Measurements from ENCODE around the gene CPLX3.

DNA sequence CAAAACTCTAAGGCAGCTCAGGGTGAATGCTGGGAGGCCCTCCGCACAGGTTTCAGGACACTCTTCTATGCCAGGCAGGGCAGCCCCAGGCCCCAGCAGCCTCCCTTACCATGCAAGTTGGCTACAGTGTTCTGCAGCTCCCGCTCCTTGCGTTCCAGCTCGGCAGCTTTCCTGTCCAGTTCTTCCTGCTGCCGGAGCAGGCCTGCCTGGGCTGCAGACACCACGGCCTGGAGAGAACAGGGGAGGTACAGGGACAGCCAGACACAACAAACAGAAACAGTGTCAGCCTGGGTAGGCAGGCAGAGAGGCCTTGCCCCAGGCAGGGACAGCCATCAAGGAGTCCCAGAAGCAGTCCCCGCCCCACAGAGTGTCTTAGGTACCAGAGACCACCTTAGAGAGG lies 25.5 kb downstream of the CPLX3 start:
- TF ChIP-seq YY1 (IDR thresholded peaks at IDR 0.05; ENCODE audit: insufficient read depth, insufficient read length) (no peak), SUZ12 (IDR thresholded peaks at IDR 0.05; ENCODE audit: extremely low read depth, insufficient read depth, insufficient read length) (no peak), ZNF274 (IDR thresholded peaks at IDR 0.05; ENCODE audit: low read depth, low read length) (no peak)

Measured in NT2/D1 (cell line).